Activated effector memory CD4-positive, alpha-beta T cell treated with anti-CD3 and anti-CD28 coated beads, Interleukin-2, amount 50 U/mL, for 16 hours (primary cell): ENCODE results near the gene RFX3.

Experiments used
- DNase-seq: peaks from one replicate; pipeline ENCODE4 v3.0.0-alpha.2; 2020

Gene RFX3

GRCh38 chr9:3474821-3475220 lies 51.0 kb downstream of the RFX3 start:
- DNase-seq: no peak

DNA sequence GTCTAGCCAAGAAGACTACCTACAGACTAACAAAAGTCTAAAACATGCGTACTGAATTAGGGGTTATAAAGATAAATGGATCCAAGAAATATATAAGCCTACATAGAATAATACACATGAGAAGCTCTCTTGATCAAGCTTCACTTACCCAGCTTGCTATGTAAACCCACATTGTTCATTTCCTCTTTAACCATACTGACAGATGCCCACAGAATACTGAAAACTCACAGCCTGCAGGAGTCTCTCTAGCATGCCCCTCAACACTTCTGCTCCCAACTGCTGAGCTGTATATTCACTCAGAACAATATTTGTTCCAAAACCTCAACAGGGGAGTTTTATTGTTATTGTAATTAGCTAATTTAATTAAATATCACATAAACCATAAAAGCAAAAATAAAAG lies 52.4 kb downstream of the RFX3 start:
- no peak for DNase-seq

GRCh38 chr9:3471883-3472282 lies 53.9 kb downstream of the RFX3 start:
- DNase-seq: no peak

- no peak for DNase-seq
These were observed 57.2 kb downstream of the RFX3 start for GRCh38 chr9:3468421-3469205.

DNA sequence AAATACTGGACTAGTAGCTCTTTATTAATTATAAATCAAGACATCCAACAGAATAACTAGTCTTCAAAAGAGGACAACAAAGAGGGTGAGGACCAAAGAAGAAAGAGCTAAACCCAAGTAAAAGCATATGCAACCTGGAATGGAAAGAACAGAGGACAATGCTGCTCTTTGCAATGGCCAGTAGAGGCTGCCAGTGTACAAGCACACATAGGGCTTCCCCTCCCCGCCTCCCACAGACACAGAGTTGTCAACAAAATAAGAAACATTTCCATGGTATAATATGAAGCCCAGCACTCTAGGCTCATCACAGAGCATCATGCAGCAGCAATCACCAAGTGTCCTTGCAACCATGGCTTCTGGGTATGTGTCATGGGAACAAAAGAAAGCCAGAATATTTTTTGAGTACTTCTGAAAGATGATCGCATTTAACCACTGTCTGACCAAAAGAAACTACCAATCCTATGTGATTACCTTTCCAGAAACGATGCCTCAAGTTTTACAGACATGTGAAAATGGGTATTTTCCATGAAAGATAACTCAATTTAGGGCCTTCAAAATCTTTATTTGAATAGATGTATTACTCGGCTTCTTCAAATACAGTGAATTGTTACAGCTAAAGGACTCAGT lies 58.1 kb downstream of the RFX3 start:
- peak; percentile 83 for DNase-seq

- DNase-seq: no peak
These were observed 61.7 kb downstream of the RFX3 start for GRCh38 chr9:3464033-3464638.

- no peak for DNase-seq
These were observed 66.9 kb downstream of the RFX3 start for GRCh38 chr9:3458806-3459475.

- DNase-seq: no peak
These were observed 68.6 kb downstream of the RFX3 start for GRCh38 chr9:3457175-3457574.

DNA sequence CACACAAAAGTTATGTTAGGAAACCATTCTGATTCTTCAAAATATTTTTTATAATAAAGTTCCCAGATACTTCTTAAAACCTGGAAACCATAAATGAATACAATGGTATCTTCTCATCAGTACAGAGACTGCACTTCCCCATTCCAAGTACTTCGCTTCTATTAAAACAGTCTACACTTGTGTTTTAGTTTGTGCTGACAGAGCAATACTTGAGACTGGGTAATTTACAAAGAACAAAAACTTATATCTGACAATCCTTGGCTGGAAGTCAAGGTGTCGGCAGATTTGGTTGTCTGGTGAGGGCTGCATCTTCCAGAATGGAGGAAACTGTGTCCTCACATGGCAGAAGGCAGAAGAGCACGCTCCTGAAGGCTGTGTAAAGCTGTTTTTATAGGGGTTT lies 70.1 kb downstream of the RFX3 start:
- no peak for DNase-seq

DNA sequence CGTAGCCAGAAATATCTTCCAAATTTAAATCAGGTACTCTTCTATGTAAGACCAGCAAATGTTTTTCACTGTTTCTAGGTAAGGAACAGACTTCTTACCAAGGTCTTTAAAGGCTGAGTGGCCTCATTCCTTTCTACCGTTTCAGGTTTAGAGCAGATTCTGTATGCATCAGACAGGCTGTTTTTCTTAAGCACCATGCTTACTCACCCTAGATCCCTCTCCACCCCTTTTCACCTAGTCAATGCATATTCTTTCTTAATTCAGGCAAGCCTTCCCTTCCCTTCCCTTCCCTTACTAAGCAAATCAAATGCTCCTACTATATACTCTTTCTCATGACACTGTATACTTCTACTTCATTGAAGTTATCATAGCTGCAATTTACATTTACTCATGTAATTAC lies 70.7 kb downstream of the RFX3 start:
- no peak for DNase-seq

DNA sequence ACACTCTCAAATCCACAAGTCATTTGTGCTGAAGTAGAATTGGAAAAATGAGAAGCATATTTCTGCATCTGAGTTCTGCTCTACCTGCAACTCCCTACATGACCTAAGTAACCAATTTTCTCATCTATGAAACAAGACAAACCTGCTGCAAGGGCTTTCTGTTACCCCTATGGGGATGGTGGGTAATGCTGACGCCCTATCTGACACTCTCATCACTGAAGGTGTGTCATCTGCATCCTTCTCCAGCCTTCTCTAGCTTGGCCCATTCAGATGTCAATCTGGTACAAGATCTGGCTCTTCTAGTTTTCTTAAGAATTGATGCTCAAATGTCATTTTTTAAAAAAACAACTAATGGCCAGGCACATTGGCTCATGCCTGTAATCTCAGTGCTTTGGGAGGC lies 73.8 kb downstream of the RFX3 start:
- DNase-seq: no peak

- DNase-seq: no peak
These were observed 78.0 kb downstream of the RFX3 start for GRCh38 chr9:3447788-3448187.

GRCh38 chr9:3447143-3447542 lies 78.7 kb downstream of the RFX3 start:
- no peak for DNase-seq

- DNase-seq: no peak
These were observed 79.5 kb downstream of the RFX3 start for GRCh38 chr9:3446313-3446712.

DNA sequence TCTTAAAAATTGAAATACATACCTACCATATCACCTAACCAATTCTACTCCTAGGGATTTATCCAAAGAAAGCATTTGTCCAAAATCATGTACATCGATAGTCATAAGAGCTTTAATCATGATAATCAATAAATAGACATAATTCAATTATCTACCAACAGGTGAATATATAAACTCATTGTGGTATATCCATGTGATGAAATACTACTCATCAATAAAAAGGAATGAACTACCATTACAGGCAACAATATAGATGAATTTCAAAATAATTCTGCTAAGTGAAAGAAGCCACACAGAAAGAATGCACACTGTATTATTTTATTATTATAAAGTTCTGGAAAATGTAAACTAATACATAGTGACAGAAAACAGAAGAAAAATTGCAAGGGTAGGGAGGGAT lies 81.8 kb downstream of the RFX3 start:
- no peak for DNase-seq

DNA sequence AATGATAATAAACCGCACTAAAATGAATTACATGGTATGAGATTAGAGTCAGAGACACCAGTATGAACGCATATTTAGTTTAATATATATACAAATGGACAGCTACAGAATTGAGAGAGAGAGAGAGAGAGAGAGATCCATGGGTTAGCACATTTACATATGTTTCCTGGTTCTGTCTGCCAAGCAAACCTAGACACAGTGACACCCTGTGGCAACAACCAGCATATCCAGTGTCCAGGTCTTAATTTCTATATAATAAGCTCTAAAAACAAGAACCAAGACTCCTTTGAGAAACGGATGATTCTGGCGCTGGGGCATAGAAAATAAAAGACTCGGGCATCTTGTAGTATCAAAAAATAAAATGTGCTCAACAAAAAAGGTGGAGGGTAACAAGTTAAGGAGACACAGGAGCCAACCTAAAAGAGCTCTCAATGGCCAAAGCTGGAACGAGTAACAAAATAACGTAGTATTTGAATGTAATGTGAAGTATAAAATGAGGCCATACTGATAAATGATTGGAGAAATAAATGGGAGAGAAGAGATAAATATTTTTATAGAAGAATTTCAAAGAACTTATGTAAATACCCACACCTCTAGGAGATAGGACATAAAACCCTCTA lies 84.5 kb downstream of the RFX3 start:
- peak; percentile 77 for DNase-seq

GRCh38 chr9:3436629-3437420 lies 89.0 kb downstream of the RFX3 start:
- DNase-seq: no peak

- no peak for DNase-seq
These were observed 90.1 kb downstream of the RFX3 start for GRCh38 chr9:3435732-3436131.

GRCh38 chr9:3434594-3434993 lies 91.2 kb downstream of the RFX3 start:
- DNase-seq: no peak

DNA sequence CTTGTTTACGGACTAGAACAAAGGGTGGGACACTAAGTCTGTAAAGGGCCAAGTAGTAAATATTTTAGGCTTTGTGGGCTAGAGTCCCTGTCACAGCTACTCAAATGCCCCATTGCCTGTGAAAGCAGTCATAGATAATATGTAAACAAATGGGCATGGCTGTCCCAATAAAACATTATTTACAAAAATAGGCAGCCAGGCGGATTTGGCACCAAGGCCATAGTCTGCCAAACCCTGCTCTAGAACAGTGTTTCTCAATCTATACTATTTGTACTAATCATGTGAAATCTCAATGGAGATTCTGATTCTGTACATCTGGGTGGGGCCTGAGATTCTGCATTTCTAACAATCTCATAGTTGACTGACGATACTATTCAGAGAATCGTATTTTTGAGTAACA lies 92.0 kb downstream of the RFX3 start:
- no peak for DNase-seq

DNA sequence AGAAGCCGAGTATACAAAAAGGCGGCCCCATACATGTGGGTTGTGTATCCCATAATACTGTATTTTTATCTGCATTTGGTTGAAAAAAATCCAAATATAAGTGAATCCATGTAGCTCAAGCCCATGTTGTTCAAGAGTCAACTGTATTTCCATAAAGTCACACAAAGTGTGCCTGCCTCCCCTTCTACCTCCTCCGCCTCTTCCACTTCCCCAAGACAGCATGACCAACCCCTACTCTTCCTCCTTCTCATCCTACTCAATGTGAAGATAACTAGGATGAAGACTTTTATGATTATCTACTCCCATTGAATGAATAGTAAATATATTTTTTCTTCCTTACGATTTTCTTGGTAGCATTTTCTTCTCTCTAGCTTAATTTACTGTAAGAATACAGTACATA lies 92.7 kb downstream of the RFX3 start:
- DNase-seq: no peak

DNA sequence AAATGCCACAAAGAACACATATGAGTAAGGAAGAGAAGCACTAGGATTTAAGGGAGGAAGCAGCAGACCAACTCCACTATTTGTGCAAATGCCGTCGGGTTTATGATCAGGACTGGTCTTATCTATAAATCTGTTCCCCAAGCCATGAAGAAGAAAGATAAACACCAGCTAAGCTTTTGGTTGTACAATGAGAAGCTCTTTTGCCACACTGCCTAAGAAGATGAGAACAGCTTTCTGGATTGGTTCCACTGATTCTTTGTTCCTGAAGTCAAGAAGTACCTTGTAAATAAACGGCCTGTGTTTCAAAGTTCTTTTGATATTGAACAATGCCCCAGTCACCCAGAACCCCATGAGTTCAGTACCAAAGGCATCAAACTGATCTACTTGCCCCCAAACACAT lies 93.9 kb downstream of the RFX3 start:
- DNase-seq: no peak

DNA sequence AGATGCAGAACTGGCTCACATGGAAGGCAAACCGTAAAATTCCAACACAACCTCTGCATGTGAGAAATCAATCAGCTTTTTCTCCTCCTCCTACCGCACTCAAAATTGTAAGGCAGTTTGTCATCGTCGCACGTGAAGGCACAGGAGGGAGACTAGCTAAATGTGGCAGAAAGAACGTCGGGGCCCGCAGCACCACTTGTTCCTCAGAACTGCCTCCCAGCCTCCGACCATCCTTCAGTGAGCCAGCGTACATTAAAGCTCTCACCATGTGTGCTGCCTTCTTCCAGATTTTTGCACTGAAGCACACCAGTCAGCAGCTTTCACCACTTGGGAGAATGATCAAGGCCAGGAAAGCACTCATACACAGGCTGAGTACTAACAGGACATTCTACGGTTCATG lies 105.9 kb downstream of the RFX3 start:
- no peak for DNase-seq
